IPS-15b (cell line): ENCODE results near the gene SYTL3.

ENCODE experiments used
- H3K27me3 ChIP-seq: one replicate; pipeline ENCODE4 v1.6.1; 2013; ENCODE audit warnings: low read length; ENCODE audit not compliant: control insufficient read depth, insufficient read depth
- H3K36me3 ChIP-seq: one replicate; pipeline ENCODE4 v1.6.1; 2013; ENCODE audit warnings: low read length; ENCODE audit not compliant: control insufficient read depth, insufficient read depth
- H3K4me1 ChIP-seq: one replicate; pipeline ENCODE4 v1.6.1; 2013; ENCODE audit warnings: mild to moderate bottlenecking, low read length; ENCODE audit not compliant: control insufficient read depth, insufficient read depth
- H3K4me3 ChIP-seq: one replicate; pipeline ENCODE4 v1.5.1; 2013; ENCODE audit warnings: low read depth, low read length
- H3K9ac ChIP-seq: one replicate; pipeline ENCODE4 v1.6.1; 2013; ENCODE audit warnings: low read depth, mild to moderate bottlenecking, low read length
- H3K9me3 ChIP-seq: one replicate; pipeline ENCODE4 v1.6.1; 2013; ENCODE audit warnings: mild to moderate bottlenecking, low read length; ENCODE audit not compliant: control insufficient read depth, insufficient read depth

The SYTL3 gene

DNA sequence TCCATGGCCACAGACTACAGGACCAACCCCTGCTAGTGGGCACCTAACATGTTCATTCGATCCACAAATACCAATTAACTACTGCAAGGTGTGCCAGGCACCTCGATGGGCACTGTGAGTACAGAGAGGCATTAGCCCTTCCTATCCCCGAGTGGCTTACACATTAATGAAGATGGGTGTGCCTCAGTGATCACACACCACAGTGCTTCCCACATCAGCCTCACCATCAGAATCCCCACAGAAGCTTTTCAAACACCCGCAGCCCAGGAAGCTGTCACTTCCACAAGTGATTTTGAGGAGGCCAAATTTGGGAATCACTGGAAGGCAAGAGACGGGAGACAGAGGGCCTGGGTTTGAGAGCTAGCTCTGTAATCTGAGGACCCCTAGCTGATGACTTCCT, 145.7 kb downstream of the SYTL3 start:
- H3K9ac ChIP-seq = no peak overlapping the region
- H3K9me3 ChIP-seq = no peaks in the 10 kb centered on the region
- H3K27me3 ChIP-seq = no peaks in the 10 kb centered on the region
- no peak overlapping the region for H3K4me3 ChIP-seq
- no peaks in the 10 kb centered on the region for H3K36me3 ChIP-seq
- peaks cover 32% of the 10 kb centered on the region for H3K4me1 ChIP-seq

DNA sequence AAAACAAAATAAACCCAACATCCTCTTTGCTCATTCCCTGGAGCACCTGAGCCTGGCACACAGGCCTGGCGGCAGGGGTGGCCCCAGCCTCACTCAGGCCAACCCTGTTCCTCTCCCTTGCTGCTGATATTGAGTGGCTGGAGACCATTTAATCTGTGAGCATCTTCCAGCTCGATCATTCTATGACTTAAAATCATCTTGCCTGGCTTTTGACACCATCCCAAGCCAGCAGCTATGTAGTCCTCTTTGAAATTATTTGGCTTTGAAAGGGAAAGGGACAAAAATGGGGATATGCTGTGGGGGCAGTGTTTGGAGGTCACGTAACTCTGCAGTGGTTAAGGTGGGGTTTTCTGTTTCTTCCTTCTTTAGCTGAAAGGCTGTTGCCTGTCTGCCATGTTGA, 146.5 kb downstream of the SYTL3 start:
- H3K4me1 ChIP-seq = peaks cover 34% of the 10 kb centered on the region
- H3K27me3 ChIP-seq = no peaks in the 10 kb centered on the region
- no peak overlapping the region for H3K4me3 ChIP-seq
- no peak overlapping the region for H3K9ac ChIP-seq
- H3K9me3 ChIP-seq = no peaks in the 10 kb centered on the region
- H3K36me3 ChIP-seq = no peaks in the 10 kb centered on the region

DNA sequence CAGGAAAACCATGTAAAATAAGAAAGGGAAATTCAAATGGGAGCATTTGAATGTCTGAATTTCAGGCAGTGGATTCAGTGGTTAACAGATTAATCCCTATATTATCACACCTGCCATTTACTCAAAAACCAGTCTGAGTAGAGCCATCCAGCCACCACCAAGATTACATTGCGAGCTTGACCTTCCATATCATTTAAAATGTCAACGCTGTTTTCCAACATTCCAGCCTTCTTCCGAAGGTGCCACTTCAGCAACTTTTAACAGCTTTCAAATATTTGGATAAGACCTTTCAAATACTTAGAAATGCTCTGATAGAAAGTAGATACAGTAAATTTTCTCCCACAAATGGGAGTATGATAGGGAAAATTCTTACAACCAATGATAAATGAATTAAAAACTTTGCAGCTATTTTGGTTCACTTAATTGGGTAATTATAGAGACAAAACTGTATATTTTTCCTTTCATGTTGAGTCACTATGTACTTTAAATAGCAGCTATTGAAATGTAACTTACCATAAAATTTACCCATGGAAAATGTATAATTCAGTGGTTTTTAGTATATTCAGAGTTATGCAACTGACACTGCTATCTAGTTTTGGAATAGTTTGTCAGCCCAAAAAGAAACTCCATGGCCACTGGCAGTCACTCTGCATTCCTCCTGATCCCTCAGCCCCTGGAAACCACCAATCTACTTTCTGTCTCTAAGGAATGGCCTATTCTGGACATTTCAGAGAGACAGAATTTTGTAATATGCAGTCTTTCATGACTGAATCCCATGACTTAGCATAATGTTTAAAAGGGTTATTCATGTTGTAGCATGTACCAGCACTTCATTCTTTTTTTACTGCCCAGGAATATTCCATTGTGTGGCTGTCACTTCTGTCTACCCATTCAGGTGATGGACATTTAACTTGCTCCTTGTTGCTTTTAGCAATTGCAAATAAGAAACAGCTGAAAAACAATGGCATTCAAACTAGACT, 147.8 kb downstream of the SYTL3 start:
- H3K4me1 ChIP-seq = peaks cover 36% of the 10 kb centered on the region
- no peak overlapping the region for H3K9ac ChIP-seq
- H3K4me3 ChIP-seq = no peak overlapping the region
- no peaks in the 10 kb centered on the region for H3K27me3 ChIP-seq
- no peaks in the 10 kb centered on the region for H3K9me3 ChIP-seq
- no peaks in the 10 kb centered on the region for H3K36me3 ChIP-seq

DNA sequence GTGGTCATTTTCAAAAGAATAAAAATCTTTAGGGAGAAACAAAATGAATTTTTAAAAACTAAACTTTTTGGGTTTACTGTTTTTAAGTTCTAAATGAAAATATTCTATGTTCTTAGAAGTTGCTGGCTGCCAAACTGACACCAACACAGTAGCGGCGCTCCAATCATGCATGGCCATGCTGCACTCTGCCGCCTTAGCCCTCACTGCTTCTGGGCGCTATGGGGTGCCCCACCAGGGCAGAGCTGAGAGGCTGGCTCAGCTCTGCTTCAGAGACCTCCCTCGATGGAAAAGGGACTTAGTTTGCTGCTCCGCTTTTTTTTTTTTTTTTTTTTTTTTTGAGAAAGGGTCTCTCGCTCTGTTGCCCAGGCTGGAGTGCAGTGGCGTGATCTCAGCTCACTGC, 148.5 kb downstream of the SYTL3 start:
- no peak overlapping the region for H3K4me3 ChIP-seq
- H3K9ac ChIP-seq = no peak overlapping the region
- H3K4me1 ChIP-seq = peaks cover 42% of the 10 kb centered on the region
- no peaks in the 10 kb centered on the region for H3K9me3 ChIP-seq
- no peaks in the 10 kb centered on the region for H3K27me3 ChIP-seq
- H3K36me3 ChIP-seq = no peaks in the 10 kb centered on the region

DNA sequence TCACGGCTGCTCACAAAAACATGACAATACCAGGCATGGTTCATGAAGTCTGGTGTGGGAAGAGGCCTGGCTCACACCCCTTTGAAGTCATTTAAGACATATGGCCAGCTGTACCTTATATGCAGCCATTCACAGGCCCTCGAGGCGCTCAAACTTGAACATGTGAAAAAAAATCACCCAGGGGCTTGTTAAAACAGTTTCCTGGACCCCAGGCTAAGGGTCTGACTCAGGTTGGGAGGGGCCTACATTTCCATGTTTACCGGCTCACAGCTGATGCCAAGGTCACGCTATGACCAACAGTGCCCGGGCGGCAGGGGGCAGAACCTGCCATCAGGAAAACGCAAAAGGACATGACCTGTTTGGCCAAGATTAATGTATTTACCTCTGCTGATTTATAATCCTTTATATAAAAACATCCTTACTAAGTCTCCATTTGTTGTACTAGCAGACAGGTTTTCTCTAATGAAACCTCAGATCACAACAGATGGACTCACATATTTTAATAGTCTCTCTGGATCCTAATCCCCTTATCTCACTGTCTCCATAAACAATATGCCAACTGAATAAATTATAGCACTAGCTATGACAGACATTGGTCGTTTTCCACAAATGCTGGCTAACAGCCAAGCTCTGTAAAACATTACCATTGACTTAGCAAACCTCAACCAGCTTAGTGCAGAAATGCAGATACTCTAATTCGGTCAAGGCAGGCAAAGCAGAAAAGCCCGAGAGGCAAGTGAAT, 149.4 kb downstream of the SYTL3 start:
- Histone ChIP-seq H3K27me3 (no peaks in the 10 kb centered on the region), H3K9me3 (no peaks in the 10 kb centered on the region), H3K4me3 (no peak overlapping the region), H3K4me1 (peaks cover 45% of the 10 kb centered on the region), H3K36me3 (no peaks in the 10 kb centered on the region), H3K9ac (no peak overlapping the region)

DNA sequence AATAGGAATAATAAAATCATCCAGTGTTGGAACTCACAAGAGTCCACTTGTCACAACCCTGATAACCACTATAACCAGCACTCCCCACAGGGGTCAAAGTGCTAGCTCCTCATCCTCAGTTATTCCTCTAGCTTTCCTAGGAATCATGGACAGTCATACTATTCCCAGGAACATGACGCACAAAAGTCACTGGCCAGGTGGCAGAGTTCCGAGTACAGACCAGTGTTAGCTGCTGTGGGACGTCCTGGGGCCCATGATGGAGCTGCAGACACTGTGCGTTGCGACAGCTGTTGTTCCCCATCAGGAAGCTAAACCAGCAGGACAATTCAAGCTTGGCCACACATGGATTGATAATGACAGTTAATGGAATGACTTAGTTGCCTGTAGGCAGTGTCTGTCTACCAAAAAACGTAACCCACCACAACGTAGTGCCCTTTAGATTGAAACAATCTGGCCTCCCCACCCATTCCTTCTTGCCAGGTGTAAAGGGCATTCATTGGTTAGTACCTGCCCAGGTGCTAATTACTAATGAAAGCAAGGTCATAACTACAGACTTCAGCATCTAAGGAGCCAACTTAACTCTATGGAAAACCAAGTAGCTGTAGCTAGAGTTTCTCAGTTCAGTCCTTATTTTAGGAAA, 151.9 kb downstream of the SYTL3 start:
- H3K27me3 ChIP-seq = no peaks in the 10 kb centered on the region
- peaks cover 39% of the 10 kb centered on the region for H3K4me1 ChIP-seq
- no peak overlapping the region for H3K4me3 ChIP-seq
- H3K36me3 ChIP-seq = no peaks in the 10 kb centered on the region
- H3K9me3 ChIP-seq = no peaks in the 10 kb centered on the region
- no peak overlapping the region for H3K9ac ChIP-seq

DNA sequence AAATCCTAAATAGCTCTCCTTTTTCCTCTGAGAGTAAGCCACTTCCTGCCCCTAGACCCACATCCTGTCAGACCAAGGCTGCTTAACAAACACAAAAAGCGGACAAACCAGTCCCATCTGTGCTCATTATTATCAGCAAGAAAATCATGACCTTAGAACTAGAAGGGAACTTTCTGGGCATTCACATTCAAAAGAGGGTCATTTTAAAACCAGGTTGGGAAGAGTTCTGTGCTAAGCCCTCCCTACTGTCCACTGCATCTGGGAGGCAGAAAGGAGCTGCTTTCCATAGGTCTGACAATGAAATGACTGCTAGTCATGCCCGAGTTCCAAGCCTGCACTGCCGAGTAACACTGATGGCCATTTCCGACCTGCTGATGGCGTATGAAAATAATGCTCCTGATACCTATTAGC, 153.9 kb downstream of the SYTL3 start:
- Histone ChIP-seq H3K9me3 (no peaks in the 10 kb centered on the region), H3K36me3 (no peaks in the 10 kb centered on the region), H3K27me3 (no peaks in the 10 kb centered on the region), H3K4me3 (no peak overlapping the region), H3K9ac (peak overlapping the region; percentile 8), H3K4me1 (peaks cover 41% of the 10 kb centered on the region)

DNA sequence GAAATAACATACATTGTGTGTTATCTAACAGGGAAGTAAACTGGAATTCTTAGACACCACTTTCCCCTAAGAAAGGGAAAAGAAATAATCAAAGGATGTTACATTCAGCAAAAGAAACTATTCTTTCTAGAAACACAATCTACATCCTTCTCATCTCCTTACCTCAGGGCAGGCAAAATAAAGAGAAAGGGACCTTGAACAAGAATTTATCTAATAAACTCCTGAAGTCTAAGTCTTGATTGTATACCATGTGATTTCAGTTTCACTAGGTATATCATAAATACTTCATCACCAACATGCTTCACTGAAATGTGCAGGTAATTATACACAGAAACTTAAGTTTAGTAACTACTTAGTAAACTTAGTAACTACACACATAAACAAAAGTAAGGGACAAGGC, 154.4 kb downstream of the SYTL3 start:
- Histone ChIP-seq H3K4me1 (peaks cover 44% of the 10 kb centered on the region), H3K4me3 (peak overlapping the region; percentile 8), H3K27me3 (no peaks in the 10 kb centered on the region), H3K9ac (peak overlapping the region; percentile 8), H3K36me3 (no peaks in the 10 kb centered on the region), H3K9me3 (no peaks in the 10 kb centered on the region)

DNA sequence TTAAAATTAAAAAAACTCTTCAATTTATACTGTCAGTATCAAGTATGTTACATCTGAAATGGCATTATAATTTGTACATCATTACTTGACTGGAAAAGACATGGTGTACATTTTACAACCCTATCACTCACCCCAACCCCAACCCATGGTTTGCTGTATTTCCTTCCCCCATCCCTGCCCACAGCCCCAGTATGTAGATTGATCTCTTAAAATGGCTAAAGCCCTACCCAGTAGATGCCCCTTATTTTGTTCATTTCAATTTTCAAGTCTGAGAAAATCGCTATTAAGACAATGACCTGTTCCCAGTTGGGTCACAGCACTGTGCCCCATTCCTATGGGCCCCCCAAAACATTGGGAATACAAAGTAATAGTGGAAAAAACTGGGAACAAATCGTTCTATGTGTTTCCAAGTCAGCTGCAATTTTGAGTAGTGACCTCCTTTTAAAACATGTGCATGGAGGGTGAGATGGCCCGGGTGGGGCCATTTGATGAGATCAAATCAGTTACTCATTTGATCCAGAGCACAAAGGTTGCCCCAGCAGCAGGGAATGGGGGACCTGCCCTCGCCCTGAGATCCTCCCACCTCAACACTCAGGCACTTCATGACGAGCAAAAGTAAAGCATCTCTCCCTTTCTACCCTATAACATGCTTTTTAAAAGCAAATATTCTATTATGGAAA, 156.0 kb downstream of the SYTL3 start:
- H3K36me3 ChIP-seq = no peaks in the 10 kb centered on the region

DNA sequence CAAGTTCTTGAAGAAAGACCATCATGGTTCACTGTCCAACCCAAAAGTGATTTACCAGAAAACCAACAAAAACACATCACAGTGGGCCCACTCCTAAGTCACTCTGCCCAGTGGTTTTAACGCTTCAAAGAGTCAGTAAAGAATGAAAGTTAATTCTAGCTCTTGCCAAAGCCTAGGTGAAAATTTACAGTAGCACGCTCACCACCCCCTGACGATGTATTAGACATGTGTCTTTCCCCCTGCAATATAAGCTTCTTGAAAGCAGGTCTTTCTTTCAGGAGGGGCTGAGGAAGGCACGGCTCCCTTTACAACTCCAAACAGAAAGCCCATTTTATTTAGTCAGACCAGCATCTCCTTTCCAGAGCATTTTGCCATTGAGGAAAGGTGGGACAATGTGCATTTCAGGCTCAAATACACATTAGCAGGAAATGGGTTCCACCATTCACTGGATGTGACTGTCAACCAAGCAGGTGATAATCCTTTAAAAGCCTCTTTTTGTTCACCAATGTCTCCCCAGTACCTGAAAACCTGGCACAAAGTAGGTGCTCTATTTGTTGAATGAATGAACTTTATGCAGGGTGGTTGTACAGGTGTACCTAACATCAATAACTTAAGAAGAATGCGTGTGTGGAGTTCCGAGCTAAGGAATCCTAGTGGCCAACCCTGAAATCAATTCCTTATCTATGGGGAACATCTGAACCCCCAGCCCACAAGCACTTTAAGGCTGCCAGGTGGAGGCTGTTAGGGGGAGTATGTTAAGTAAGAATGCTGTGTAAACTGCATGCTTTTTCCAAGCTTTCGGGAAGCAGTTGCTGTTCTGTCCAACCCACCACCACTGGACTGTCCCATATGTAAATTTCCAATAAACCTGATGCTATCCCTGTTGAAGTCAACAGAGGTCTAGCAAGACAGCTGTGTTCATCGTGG, 157.9 kb downstream of the SYTL3 start:
- Histone ChIP-seq H3K4me3 (no peak overlapping the region), H3K9me3 (no peaks in the 10 kb centered on the region), H3K27me3 (no peaks in the 10 kb centered on the region), H3K36me3 (no peaks in the 10 kb centered on the region), H3K4me1 (peaks cover 53% of the 10 kb centered on the region), H3K9ac (no peak overlapping the region)

More for the DNA sequence above, 156.0 kb downstream of the SYTL3 start:
- no peak overlapping the region for H3K9ac ChIP-seq
- peaks cover 50% of the 10 kb centered on the region for H3K4me1 ChIP-seq
- no peaks in the 10 kb centered on the region for H3K9me3 ChIP-seq
- H3K27me3 ChIP-seq = no peaks in the 10 kb centered on the region
- no peak overlapping the region for H3K4me3 ChIP-seq
